HG02973 (cell line): Measurements from ENCODE around the gene OR13J1.

Experiments
- ATAC-seq: cut with Tn5 transposase; IDR thresholded peaks from one replicate; pipeline ENCODE4 v1.9.1; 2021; ENCODE audit warnings: moderate library complexity; ENCODE audit not compliant: unreplicated experiment

OR13J1 gene

GRCh38 chr9:35859990-35860339, 10.2 kb downstream of the OR13J1 start:
- ATAC-seq: no peak

GRCh38 chr9:35859310-35859989, 10.8 kb downstream of the OR13J1 start:
- no peak for ATAC-seq

GRCh38 chr9:35858458-35858857, 11.7 kb downstream of the OR13J1 start:
- ATAC-seq: no peak

GRCh38 chr9:35856882-35857281, 13.3 kb downstream of the OR13J1 start:
- ATAC-seq: no peak

- ATAC-seq: no peak
Observed at GRCh38 chr9:35856206-35856605, 14.0 kb downstream of the OR13J1 start.

- no peak for ATAC-seq
Observed at GRCh38 chr9:35854091-35854762, 16.0 kb downstream of the OR13J1 start.

- no peak for ATAC-seq
Observed at GRCh38 chr9:35852876-35853865, 17.0 kb downstream of the OR13J1 start.

GRCh38 chr9:35852267-35852815, 17.9 kb downstream of the OR13J1 start:
- no peak for ATAC-seq

- peak; percentile 76 for ATAC-seq
Observed at GRCh38 chr9:35847792-35848572, 22.2 kb downstream of the OR13J1 start.

- no peak for ATAC-seq
Observed at GRCh38 chr9:35845824-35846771, 24.1 kb downstream of the OR13J1 start.

- no peak for ATAC-seq
Observed at GRCh38 chr9:35844628-35845270, 25.5 kb downstream of the OR13J1 start.

GRCh38 chr9:35842795-35843194, 27.4 kb downstream of the OR13J1 start:
- peak; percentile 65 for ATAC-seq

GRCh38 chr9:35842020-35842745, 28.0 kb downstream of the OR13J1 start:
- no peak for ATAC-seq

GRCh38 chr9:35841645-35841900, 28.6 kb downstream of the OR13J1 start:
- ATAC-seq: no peak

- no peak for ATAC-seq
Observed at GRCh38 chr9:35840881-35841644, 29.1 kb downstream of the OR13J1 start.

- ATAC-seq: no peak
Observed at GRCh38 chr9:35839926-35840325, 30.3 kb downstream of the OR13J1 start.

GRCh38 chr9:35836595-35836994, 33.6 kb downstream of the OR13J1 start:
- ATAC-seq: no peak

GRCh38 chr9:35835766-35836165, 34.4 kb downstream of the OR13J1 start:
- ATAC-seq: no peak
